Measurements from ENCODE around the gene PRIM2.
"Not testable (repeated sequence)": the region's sequence is repeated elsewhere in the genome, so short reads cannot be mapped to it uniquely, and the experiment has no call there.

Gene PRIM2

GRCh38 chr6:57449496-57450066 is 132.2 kb downstream of the PRIM2 start:
- FAIRE-seq: not testable (repeated sequence)

- FAIRE-seq: not testable (repeated sequence)
Measured at GRCh38 chr6:57459781-57460180, 142.4 kb downstream of the PRIM2 start.

GRCh38 chr6:57461022-57461421 is 143.6 kb downstream of the PRIM2 start:
- FAIRE-seq: not testable (repeated sequence)

GRCh38 chr6:57463809-57464208 is 146.4 kb downstream of the PRIM2 start:
- not testable (repeated sequence) for FAIRE-seq

- FAIRE-seq: not testable (repeated sequence)
Measured at GRCh38 chr6:57465968-57466367, 148.5 kb downstream of the PRIM2 start.

- no peak for FAIRE-seq
Measured at GRCh38 chr6:57469072-57469471, 151.6 kb downstream of the PRIM2 start.

- FAIRE-seq: not testable (repeated sequence)
Measured at GRCh38 chr6:57470148-57470547, 152.7 kb downstream of the PRIM2 start.

GRCh38 chr6:57471314-57471864 is 154.0 kb downstream of the PRIM2 start:
- FAIRE-seq: peak; percentile 28

GRCh38 chr6:57472861-57473362 is 155.5 kb downstream of the PRIM2 start:
- FAIRE-seq: not testable (repeated sequence)

- not testable (repeated sequence) for FAIRE-seq
Measured at GRCh38 chr6:57474862-57475475, 157.5 kb downstream of the PRIM2 start.

- not testable (repeated sequence) for FAIRE-seq
Measured at GRCh38 chr6:57475656-57476055, 158.2 kb downstream of the PRIM2 start.

GRCh38 chr6:57480194-57480593 is 162.8 kb downstream of the PRIM2 start:
- FAIRE-seq: not testable (repeated sequence)

- not testable (repeated sequence) for FAIRE-seq
Measured at GRCh38 chr6:57481121-57481520, 163.7 kb downstream of the PRIM2 start.

- not testable (repeated sequence) for FAIRE-seq
Measured at GRCh38 chr6:57482471-57482870, 165.0 kb downstream of the PRIM2 start.

GRCh38 chr6:57486494-57487081 is 169.2 kb downstream of the PRIM2 start:
- FAIRE-seq: peak; percentile 45

- not testable (repeated sequence) for FAIRE-seq
Measured at GRCh38 chr6:57488551-57488950, 171.1 kb downstream of the PRIM2 start.

GRCh38 chr6:57489887-57490286 is 172.5 kb downstream of the PRIM2 start:
- not testable (repeated sequence) for FAIRE-seq

GRCh38 chr6:57491795-57492194 is 174.4 kb downstream of the PRIM2 start:
- not testable (repeated sequence) for FAIRE-seq

- FAIRE-seq: not testable (repeated sequence)
Measured at GRCh38 chr6:57496251-57496650, 178.8 kb downstream of the PRIM2 start.

GRCh38 chr6:57500368-57501021 is 183.1 kb downstream of the PRIM2 start:
- FAIRE-seq: not testable (repeated sequence)

GRCh38 chr6:57502387-57502786 is 185.0 kb downstream of the PRIM2 start:
- FAIRE-seq: not testable (repeated sequence)

- FAIRE-seq: not testable (repeated sequence)
Measured at GRCh38 chr6:57505251-57505650, 187.8 kb downstream of the PRIM2 start.

- FAIRE-seq: not testable (repeated sequence)
Measured at GRCh38 chr6:57510390-57510789, 193.0 kb downstream of the PRIM2 start.
